IMR-90 (cell line): ENCODE data around the gene MEIS2. TPM values are rescaled to one million over a fixed set of nuclear protein-coding genes. Genes with fewer than 3 reads are reported as not detected.

ENCODE experiments used
- ATAC-seq: fragments of 200-7000 bp; cut with Tn5 transposase; 2 replicates; pipeline ENCODE4 v1.9.1; 2020; ENCODE audit warnings: low read depth, mild to moderate bottlenecking, moderate library complexity
- BruUV-seq: library from RNA; stranded (reverse); fragments of 400-500 nt; replicated peaks from 2 replicates; lab custom pipeline; 2021; lab: Mats Ljungman, UMichigan
- CTCF ChIA-PET: fragments of 300-600 bp; formaldehyde crosslinking; extraction: SDS; loops from one replicate; lab custom pipeline; 2021; ENCODE audit warnings: antibody characterized with exemption; lab: Yijun Ruan, JAX
- POLR2A ChIA-PET: fragments of 300-600 bp; sonication (Branson Sonifier 250); formaldehyde crosslinking; loops from one replicate; lab custom pipeline; 2022; ENCODE audit warnings: antibody characterized with exemption; ENCODE audit not compliant: unreplicated experiment; lab: Charles Lee
- DNase-seq: peaks from one replicate; pipeline ENCODE4 v3.0.0; 2013
- H2AFZ ChIP-seq: replicated peaks from 2 replicates; pipeline ENCODE3; 2013; ENCODE audit warnings: low read length, mild to moderate bottlenecking; ENCODE audit not compliant: poor library complexity
- H2AK5ac ChIP-seq: 2 replicates; pipeline ENCODE4 v1.6.1; 2013; ENCODE audit warnings: low read depth, low read length, inconsistent platforms
- H2AK9ac ChIP-seq: replicated peaks from 2 replicates; pipeline ENCODE3; 2013; ENCODE audit warnings: mild to moderate bottlenecking, low read depth, low read length, moderate library complexity; ENCODE audit not compliant: poor library complexity
- H2BK120ac ChIP-seq: 2 replicates; pipeline ENCODE4 v1.6.1; 2013; ENCODE audit warnings: low read depth, low read length, inconsistent platforms
- H2BK15ac ChIP-seq: 3 replicates; pipeline ENCODE4 v1.6.1; 2013; ENCODE audit warnings: low read depth, low read length, inconsistent platforms
- H2BK20ac ChIP-seq: 2 replicates; pipeline ENCODE4 v1.6.1; 2013; ENCODE audit warnings: low read depth, mild to moderate bottlenecking, inconsistent platforms, low read length, moderate library complexity
- H2BK5ac ChIP-seq: 2 replicates; pipeline ENCODE4 v1.6.1; 2013; ENCODE audit warnings: mild to moderate bottlenecking, low read depth, low read length, inconsistent platforms; ENCODE audit not compliant: poor library complexity, severe bottlenecking
- H3K14ac ChIP-seq: replicated peaks from 2 replicates; pipeline ENCODE4 v1.6.1; 2013; ENCODE audit warnings: low read depth, low read length, inconsistent platforms
- H3K18ac ChIP-seq: 2 replicates; pipeline ENCODE4 v1.6.1; 2013; ENCODE audit warnings: low read depth, low read length, control low read depth
- H3K23ac ChIP-seq: 2 replicates; pipeline ENCODE4 v1.6.1; 2013; ENCODE audit warnings: low read depth, low read length, inconsistent platforms
- H3K27ac ChIP-seq: 2 replicates; pipeline ENCODE4 v1.5.1; 2013; ENCODE audit warnings: mild to moderate bottlenecking, control low read depth, low read length; ENCODE audit not compliant: insufficient read depth
- H3K27me3 ChIP-seq: 2 replicates; pipeline ENCODE4 v1.6.1; 2013; ENCODE audit warnings: low read length; ENCODE audit not compliant: control insufficient read depth, insufficient read depth
- H3K36me3 ChIP-seq: 2 replicates; pipeline ENCODE4 v1.6.1; 2013; ENCODE audit warnings: low read length, mixed read lengths; ENCODE audit not compliant: control insufficient read depth, insufficient read depth
- H3K4ac ChIP-seq: 2 replicates; pipeline ENCODE4 v1.6.1; 2013; ENCODE audit warnings: low read depth, low read length, inconsistent platforms
- H3K4me1 ChIP-seq: 2 replicates; pipeline ENCODE4 v1.6.1; 2013; ENCODE audit warnings: low read length, mixed read lengths; ENCODE audit not compliant: control insufficient read depth, insufficient read depth
- H3K4me2 ChIP-seq: 2 replicates; pipeline ENCODE4 v1.6.1; 2013; ENCODE audit warnings: low read depth, mild to moderate bottlenecking, control low read depth, low read length, moderate library complexity
- H3K4me3 ChIP-seq: 2 replicates; pipeline ENCODE4 v1.5.1; 2013; ENCODE audit warnings: low read depth, mild to moderate bottlenecking, control low read depth, low read length, moderate library complexity; ENCODE audit not compliant: insufficient read depth
- H3K56ac ChIP-seq: 2 replicates; pipeline ENCODE4 v1.6.1; 2013; ENCODE audit warnings: low read length, inconsistent platforms; ENCODE audit not compliant: insufficient read depth; ENCODE audit errors: extremely low read depth
- H3K79me1 ChIP-seq, 2 experiments: 2 replicates each; pipeline ENCODE4 v1.6.1; 2013; ENCODE audit warnings: low read length in 2 of 2, inconsistent platforms in 1 of 2, low read depth in 1 of 2
- H3K9ac ChIP-seq: 2 replicates; pipeline ENCODE4 v1.6.1; 2013; ENCODE audit warnings: low read depth, low read length, control low read depth
- H3K9me1 ChIP-seq: 2 replicates; pipeline ENCODE4 v1.6.1; 2013; ENCODE audit warnings: low read length, inconsistent platforms; ENCODE audit not compliant: insufficient read depth
- H3K9me3 ChIP-seq: 2 replicates; pipeline ENCODE4 v1.6.1; 2013; ENCODE audit warnings: low read length; ENCODE audit not compliant: control insufficient read depth, insufficient read depth
- H4K20me1 ChIP-seq: 2 replicates; pipeline ENCODE4 v1.6.1; 2013; ENCODE audit warnings: low read length, inconsistent platforms; ENCODE audit not compliant: insufficient read depth
- H4K5ac ChIP-seq: 2 replicates; pipeline ENCODE4 v1.6.1; 2013; ENCODE audit warnings: mild to moderate bottlenecking, low read depth, low read length, control low read depth
- H4K8ac ChIP-seq, 2 experiments: 2 replicates each; pipeline ENCODE4 v1.6.1; 2013; ENCODE audit warnings: low read depth in 2 of 2, low read length in 2 of 2, control low read depth in 1 of 2, inconsistent platforms in 1 of 2
- H4K91ac ChIP-seq: 2 replicates; pipeline ENCODE4 v1.6.1; 2013; ENCODE audit warnings: low read depth, low read length, inconsistent platforms; ENCODE audit not compliant: insufficient read depth
- CHD1 ChIP-seq: IDR thresholded peaks from 2 replicates; pipeline ENCODE4 v1.6.1; 2012; ENCODE audit warnings: low read depth, low read length, improper control_type of control experiment
- MAZ ChIP-seq: IDR thresholded peaks from 2 replicates; pipeline ENCODE4 v1.6.1; 2012; ENCODE audit warnings: low read depth, mild to moderate bottlenecking, low read length, improper control_type of control experiment, moderate library complexity, borderline replicate concordance
- MXI1 ChIP-seq: IDR thresholded peaks from 2 replicates; pipeline ENCODE4 v1.6.1; 2012; ENCODE audit warnings: low read depth, mild to moderate bottlenecking, low read length, moderate library complexity, borderline replicate concordance
- NFE2L2 ChIP-seq: fragments of 150-350 bp; IDR thresholded peaks from 2 replicates; pipeline ENCODE4 v1.6.1; 2016; ENCODE audit warnings: low read depth, mild to moderate bottlenecking, low read length
- POLR2A ChIP-seq: IDR thresholded peaks from 2 replicates; pipeline ENCODE4 v1.6.1; 2012; ENCODE audit warnings: mild to moderate bottlenecking, low read depth, low read length
- RAD21 ChIP-seq: IDR thresholded peaks from 2 replicates; pipeline ENCODE4 v1.6.1; 2012; ENCODE audit warnings: low read length, improper control_type of control experiment
- RFX5 ChIP-seq: IDR thresholded peaks from 2 replicates; pipeline ENCODE4 v1.8.0; 2012; ENCODE audit warnings: low read depth, mild to moderate bottlenecking, low read length, moderate library complexity
- WGBS, 2 experiments: methylation state at CpG; one replicate each; pipeline versions ENCODE4 v1.1.5 to v1.1.7; 2013; ENCODE audit warnings: missing lambda C conversion rate in 2 of 2; ENCODE audit not compliant: insufficient read length in 1 of 2; ENCODE audit errors: extremely low coverage in 2 of 2; 5-methylcytosine and 5-hydroxymethylcytosine counted together
- dilution Hi-C: fragments of 300-500 bp; cut with HindIII; formaldehyde crosslinking; loops from one replicate; pipeline ENCODE4 v1.14.3; 2018; ENCODE audit warnings: low sequenced_read_pairs; ENCODE audit not compliant: unreplicated experiment
- in situ Hi-C: fragments of 300-500 bp; cut with MboI; formaldehyde crosslinking; loops from 3 replicates; pipeline ENCODE4 v1.14.3; 2019; ENCODE audit warnings: low sequenced_read_pairs, inconsistent platforms, mixed read lengths
- intact Hi-C: fragments of 100-400 bp; cut with micrococcal nuclease; formaldehyde crosslinking; loops from 2 replicates; pipeline ENCODE4 v1.10.0; 2022
- polyA plus RNA-seq, 3 experiments: library from polyadenylated mRNA; depleted of rRNA; stranded (reverse); fragments of >200 nt; gene quantifications; 2 replicates each; pipeline ENCODE4 v1.2.3, GENCODE V29; 2012; ENCODE audit warnings: low replicate concordance in 1 of 3
- total RNA-seq: library from RNA; depleted of rRNA; stranded (reverse); fragments of >200 nt; gene quantifications from 2 replicates; pipeline ENCODE4 v1.2.3, GENCODE V29; 2012
- TF ChIP-seq, protein P1 (sequence below): fragments of 150-350 bp; IDR thresholded peaks from 2 replicates; pipeline ENCODE4 v1.6.1; 2017; ENCODE audit warnings: mild to moderate bottlenecking, antibody characterized with exemption, low read length, low read depth
- TF ChIP-seq, protein P2 (sequence below): fragments of 150-350 bp; IDR thresholded peaks from 2 replicates; pipeline ENCODE4 v1.6.1; 2016; ENCODE audit warnings: low read depth, mild to moderate bottlenecking, low read length, moderate library complexity, borderline replicate concordance
- TF ChIP-seq, protein P3 (sequence below): conservative IDR thresholded peaks from 2 replicates; pipeline ENCODE4 v1.5.1; 2012; ENCODE audit warnings: mild to moderate bottlenecking, low read depth, low read length, improper control_type of control experiment

MEIS2 gene
- total and polyA plus RNA-seq, 2 of the 4 experiments (the other 2 are of a cell fraction), result 70.1 to 71.3 TPM

DNA sequence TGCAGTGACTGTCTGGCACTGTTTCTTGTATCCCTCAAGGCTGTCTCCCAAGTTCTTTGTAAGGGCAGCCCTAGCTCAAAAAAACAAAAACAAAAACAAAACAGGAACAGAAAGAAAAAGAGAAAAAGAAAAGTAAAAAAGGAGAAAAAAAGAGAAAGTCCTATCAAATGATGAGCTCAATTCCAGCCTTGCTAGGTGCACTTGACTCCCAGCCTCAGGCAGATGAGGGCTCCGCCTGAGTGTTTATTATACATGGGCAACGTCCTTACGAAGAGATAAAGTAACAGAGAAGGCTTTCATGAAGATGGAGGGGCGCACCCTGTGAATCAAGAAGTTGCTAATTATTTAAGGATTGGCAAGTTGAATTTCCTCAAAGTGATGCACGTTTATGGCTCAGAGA is 175.3 kb downstream of the MEIS2 start:
- Histone ChIP-seq H3K36me3 (peaks cover 5% of the 10 kb centered on the region), H2BK20ac (no peak overlapping the region), H3K27ac (no peak overlapping the region), H3K4me1 (no peaks in the 10 kb centered on the region), H2BK5ac (no peak overlapping the region), H4K91ac (no peak overlapping the region), H4K20me1 (no peaks in the 10 kb centered on the region; the same call in 1 of the 2 replicates), H2AFZ (no peak overlapping the region), H3K9me3 (no peaks in the 10 kb centered on the region), H3K27me3 (no peaks in the 10 kb centered on the region), H2AK9ac (no peak overlapping the region), H2AK5ac (no peak overlapping the region), H3K4me2 (no peak overlapping the region), H4K5ac (no peak overlapping the region), H3K14ac (no peak overlapping the region), H3K9me1 (peaks cover 2% of the 10 kb centered on the region; the same call in 1 of the 2 replicates), H3K79me1 (peaks cover 10 to 31% of the 10 kb centered on the region in 2 experiments; a peak in 2 of 4 replicates), H3K23ac (no peak overlapping the region), H2BK15ac (no peak overlapping the region), H3K18ac (no peak overlapping the region), H3K9ac (no peak overlapping the region), H3K4me3 (no peak overlapping the region), H3K4ac (no peak overlapping the region), H2BK120ac (no peak overlapping the region), H4K8ac (no peak overlapping the region), H3K56ac (no peak overlapping the region)
- no CpG with 5 or more reads among the region's 5 CpGs for WGBS, 2 experiments
- ChIA-PET POLR2A (no interaction called here), CTCF (interaction anchor here (0.6 to 0.7 kb wide), 2 partner anchors 24 to 116 kb away, joined by 3 read pairs; no protein-coding TSS in a partner anchor)
- ATAC-seq (no peak), DNase-seq (no peak)
- in situ Hi-C loops, result no loop called here
- TF ChIP-seq, protein P1, sequence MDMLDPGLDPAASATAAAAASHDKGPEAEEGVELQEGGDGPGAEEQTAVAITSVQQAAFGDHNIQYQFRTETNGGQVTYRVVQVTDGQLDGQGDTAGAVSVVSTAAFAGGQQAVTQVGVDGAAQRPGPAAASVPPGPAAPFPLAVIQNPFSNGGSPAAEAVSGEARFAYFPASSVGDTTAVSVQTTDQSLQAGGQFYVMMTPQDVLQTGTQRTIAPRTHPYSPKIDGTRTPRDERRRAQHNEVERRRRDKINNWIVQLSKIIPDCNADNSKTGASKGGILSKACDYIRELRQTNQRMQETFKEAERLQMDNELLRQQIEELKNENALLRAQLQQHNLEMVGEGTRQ, result no peak
- TF ChIP-seq RAD21 (no peak), MXI1 (no peak), CHD1 (no peak), NFE2L2 (no peak), POLR2A (no peak), MAZ (no peak), RFX5 (no peak)
- TF ChIP-seq, protein P2, sequence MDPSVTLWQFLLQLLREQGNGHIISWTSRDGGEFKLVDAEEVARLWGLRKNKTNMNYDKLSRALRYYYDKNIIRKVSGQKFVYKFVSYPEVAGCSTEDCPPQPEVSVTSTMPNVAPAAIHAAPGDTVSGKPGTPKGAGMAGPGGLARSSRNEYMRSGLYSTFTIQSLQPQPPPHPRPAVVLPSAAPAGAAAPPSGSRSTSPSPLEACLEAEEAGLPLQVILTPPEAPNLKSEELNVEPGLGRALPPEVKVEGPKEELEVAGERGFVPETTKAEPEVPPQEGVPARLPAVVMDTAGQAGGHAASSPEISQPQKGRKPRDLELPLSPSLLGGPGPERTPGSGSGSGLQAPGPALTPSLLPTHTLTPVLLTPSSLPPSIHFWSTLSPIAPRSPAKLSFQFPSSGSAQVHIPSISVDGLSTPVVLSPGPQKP, result no peak
- TF ChIP-seq, protein P3, sequence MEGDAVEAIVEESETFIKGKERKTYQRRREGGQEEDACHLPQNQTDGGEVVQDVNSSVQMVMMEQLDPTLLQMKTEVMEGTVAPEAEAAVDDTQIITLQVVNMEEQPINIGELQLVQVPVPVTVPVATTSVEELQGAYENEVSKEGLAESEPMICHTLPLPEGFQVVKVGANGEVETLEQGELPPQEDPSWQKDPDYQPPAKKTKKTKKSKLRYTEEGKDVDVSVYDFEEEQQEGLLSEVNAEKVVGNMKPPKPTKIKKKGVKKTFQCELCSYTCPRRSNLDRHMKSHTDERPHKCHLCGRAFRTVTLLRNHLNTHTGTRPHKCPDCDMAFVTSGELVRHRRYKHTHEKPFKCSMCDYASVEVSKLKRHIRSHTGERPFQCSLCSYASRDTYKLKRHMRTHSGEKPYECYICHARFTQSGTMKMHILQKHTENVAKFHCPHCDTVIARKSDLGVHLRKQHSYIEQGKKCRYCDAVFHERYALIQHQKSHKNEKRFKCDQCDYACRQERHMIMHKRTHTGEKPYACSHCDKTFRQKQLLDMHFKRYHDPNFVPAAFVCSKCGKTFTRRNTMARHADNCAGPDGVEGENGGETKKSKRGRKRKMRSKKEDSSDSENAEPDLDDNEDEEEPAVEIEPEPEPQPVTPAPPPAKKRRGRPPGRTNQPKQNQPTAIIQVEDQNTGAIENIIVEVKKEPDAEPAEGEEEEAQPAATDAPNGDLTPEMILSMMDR, result no peak
- dilution Hi-C loops, result no loop called here
- intact Hi-C loops, result no loop called here
- BruUV-seq, result no TSS peak
